Left hindlimb (tissue), 1 donor: ENCODE data around the gene HSPG2.

ENCODE experiments used
- DNase-seq: peaks from one replicate; pipeline ENCODE4 v3.0.0-alpha.2; 2018

Gene HSPG2

GRCh38 chr1:21955501-21956281, 18.6 kb upstream of the HSPG2 start:
- DNase-seq, result no peak

DNA sequence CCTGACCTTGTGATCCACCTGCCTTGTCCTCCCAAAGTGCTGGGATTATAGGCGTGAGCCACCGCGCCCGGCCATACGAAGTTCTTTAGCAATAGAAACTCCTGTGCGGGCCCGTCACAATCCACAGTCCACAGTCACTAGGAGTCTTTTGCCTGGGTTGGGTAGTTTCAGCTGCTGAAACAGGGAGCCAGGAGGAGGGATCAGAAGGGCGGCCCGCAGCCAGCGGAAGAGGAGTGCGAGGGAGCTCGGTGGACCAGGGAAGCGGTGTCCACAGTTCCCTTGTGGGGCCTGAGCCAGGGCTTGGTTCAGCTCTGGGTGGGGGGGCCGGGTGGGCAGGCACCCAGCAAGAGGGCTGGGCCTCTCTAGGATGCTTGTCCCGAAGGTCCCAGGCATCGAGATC, 17.9 kb upstream of the HSPG2 start:
- DNase-seq, result no peak

- DNase-seq, result no peak
Measured at GRCh38 chr1:21952786-21953520, 15.8 kb upstream of the HSPG2 start.

- no peak for DNase-seq
Measured at GRCh38 chr1:21951226-21951870, 14.2 kb upstream of the HSPG2 start.

DNA sequence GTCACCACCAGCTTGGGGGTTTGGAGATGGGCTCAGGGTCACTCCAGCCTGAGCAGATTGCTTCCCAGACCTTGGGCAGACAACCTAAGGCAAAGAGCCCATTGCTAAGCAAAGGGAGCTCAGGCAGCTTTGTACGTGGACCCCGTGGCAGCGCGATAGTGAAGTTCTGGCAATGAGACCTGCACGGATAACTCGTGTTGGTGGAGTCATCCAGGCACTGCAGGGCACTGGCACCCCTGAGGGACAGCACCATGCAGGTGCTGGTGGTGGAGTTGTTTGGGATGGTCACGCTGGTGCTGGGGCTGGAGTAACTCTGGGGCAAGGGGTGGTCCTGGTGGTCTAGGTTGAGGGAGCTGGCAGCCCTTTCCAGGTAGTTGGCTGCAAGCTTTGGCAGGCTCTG, 13.6 kb upstream of the HSPG2 start:
- no peak for DNase-seq

DNA sequence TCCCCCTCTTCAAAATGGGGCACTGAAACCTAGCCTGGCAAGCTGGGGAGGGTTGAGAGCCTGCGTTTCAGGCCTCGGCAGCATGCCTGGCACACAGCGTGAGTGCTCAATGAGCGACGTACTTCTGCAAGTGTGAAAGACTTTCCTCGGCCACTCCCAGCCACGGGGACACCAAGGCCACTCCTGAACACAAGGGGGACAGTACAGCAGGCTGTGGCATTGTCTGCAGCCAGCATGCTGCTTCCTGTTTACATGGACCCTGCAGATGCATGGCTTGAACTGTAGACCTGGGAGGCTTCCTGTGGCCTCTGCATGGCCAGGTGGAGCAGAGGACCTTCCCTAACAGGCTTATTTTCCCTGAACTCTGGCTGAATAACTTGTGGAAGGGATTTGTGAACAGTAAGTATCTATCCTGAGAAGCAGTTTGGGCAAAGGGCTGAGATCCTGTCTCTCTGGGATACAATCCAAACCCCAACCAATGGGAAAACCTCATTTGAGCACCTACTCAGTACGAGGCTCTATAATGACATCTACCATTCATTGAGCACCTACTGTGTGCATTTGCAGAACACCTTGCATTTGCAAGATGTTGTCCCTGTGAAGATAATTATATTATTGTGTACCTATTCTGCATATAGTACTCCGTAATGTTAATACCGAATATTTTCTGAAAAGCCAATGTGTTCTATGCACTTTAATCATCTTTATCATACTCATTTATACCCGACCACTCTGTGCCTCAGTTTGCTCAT, 9.9 kb upstream of the HSPG2 start:
- peak; percentile 17 for DNase-seq

DNA sequence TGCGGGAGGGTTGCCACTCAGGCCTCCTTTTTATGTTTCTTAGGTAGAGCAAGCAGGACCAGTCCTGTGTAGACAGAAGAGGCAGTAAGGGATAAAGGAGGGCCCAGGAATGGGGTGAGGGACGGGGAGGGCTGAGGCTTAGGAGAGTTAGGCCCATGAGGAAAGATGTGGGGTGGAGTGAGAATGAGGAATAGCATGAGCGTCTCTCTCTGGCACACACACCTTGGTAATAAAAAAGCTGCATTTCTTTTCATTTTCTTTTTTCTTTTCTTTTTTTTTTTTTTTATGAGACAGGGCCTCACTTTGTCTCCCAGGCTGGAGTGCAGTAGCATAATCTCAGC, 7.6 kb upstream of the HSPG2 start:
- DNase-seq, result peak; percentile 13

DNA sequence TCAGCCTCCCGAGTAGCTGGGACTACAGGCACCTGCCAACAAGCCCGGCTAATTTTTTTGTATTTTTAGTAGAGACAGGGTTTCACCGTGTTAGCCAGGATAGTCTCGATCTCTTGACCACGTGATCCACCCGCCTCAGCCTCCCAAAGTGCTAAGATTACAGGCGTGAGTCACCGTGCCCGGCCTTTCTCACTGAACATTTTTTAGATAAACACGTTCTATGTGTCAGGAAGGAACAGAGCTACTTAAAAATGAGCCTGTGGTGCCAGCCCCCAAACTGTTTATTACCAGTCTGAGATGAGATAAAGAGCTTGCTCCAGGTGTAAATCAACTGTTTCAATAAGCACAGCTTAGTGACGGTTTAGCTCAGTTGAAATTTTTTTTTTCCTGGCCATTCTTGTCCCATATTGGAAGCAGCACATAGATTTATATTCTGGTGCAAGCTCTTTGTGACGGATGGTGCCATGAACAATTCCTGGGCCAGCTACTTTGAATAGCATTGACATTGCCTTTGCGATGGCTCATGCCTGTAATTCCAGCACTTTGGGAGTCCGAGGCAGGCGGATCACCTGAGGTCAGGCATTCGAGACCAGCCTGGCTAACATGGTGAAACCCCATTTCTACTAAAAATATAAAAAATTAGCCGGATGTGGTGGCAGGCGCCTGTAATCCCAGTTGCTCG, 6.0 kb upstream of the HSPG2 start:
- peak; percentile 22 for DNase-seq

- no peak for DNase-seq
Measured at GRCh38 chr1:21942464-21942863, 5.4 kb upstream of the HSPG2 start.

GRCh38 chr1:21941370-21941769, 4.3 kb upstream of the HSPG2 start:
- peak; percentile 13 for DNase-seq

DNA sequence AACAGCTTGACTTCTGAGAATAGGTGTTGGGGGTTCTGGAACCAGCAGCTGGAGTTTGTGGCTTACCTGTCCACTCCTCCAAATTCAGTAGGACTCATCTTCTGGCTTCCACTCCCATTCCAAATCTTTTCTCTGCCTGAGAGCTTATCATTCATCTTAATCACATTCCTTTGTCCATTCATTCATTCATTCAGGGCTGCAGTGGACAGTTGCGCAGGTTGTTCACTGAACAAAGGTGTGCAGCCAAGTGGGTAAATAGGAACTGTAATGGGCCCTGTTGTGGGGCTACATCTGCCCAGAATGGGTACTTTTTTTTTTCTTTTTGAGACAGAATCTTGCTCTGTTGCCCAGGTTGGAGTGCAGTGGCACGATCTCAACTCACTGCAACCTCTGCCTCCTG, 3.4 kb upstream of the HSPG2 start:
- DNase-seq, result peak; percentile 0

DNA sequence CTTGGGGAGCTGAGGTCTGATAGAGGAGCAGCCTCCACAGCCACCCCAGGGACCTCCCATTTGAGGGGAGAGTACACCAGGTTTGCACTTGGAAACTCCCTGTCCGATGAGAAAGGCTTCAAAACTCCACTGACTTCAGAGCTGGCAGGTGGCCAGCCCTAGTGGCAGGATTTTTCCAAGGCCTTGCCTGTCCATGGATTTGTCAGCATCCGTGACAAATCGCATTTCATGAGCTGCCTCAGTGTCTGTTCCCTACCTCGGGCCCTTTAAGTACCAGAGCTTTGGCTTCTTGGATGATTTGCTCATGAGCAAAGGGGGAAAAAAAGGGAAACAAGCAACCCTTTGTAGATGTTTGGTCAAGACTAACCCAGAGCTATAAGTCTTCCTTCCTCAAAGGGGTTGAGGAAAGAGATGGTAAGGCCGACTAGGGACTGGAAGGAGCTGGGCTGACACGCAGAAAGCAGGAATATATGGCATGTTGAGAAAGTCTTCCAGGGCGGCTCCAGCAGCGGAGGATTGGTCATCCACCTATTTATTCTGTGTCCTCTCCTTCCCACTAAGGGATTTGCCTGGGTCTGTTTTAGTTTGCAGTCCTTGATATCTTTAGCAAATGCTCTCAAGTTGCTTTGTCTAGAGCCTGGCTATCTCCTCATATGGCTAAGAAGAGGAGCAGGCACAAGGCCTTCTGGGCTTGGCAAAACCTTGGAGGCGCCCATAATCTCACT, 2.7 kb upstream of the HSPG2 start:
- peak; percentile 90 for DNase-seq

GRCh38 chr1:21938732-21939538, 1.8 kb upstream of the HSPG2 start:
- DNase-seq, result peak; percentile 68

DNA sequence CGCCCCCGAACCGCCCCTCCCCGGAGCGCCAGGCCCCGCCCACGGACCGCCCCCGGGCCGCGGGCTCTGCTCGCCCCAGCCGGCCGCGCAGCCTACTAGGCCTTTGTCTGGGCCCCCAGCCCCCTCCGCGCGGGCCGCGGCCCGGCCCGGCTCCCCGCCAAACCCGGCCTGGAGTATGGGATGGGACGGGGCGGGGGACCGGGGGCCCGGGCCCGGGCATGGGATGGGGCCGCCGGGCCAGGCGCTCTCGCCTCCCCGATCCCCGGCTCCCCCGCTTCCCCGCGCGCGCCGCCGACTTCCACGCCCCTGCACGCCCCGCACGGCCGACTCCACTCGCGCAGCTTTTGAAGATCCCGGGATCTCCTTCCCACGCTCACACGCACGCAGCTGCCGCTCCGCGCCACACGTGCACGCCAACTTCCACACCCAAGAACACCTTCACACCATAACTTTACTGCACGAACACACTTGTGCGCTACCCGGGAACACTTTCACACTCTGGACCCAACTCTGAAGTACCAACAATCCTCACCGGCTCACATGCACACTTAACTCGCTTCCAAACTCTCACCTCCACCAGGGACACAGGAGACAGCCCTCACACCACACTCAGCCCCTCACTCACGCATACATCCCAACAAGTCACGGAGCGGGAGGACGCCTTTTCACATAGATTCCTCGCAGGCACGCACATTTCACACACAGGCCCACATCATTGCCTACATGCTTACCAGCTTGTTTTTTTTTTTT, 437 bp upstream of the HSPG2 start:
- peak; percentile 92 for DNase-seq

DNA sequence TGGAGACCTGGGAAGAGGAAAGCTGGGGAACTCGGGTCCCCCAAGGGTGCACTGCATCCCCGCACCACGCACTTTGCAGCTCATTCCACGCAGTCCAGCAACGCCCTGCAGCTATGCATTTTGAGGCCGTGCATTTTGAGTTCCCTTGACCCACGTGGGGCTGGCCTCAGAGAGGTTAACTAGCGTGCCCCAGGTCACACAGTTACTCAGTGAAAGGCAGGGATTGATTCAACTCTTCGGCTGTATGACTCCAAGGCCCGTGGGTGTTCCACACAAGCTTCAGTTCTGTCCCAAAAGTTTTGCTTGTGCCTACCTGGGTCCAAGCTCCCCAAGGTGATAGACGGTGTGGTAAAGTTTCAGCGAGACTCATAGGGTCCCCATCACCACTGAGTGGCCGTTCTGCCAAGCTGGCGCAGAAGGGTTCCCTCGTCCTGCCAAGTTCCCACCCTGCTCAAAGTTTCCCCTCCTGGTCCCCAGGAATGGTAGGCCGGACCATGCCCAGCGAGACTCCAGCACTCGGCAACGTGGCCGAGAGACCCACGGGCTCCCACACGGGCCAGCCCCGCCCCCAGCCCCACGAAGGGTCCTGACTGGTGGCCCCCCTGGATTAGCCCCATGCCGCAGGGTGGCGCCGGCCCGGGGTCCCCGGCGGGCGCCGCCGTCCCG, 611 bp downstream of the HSPG2 start:
- DNase-seq, result peak; percentile 60

DNA sequence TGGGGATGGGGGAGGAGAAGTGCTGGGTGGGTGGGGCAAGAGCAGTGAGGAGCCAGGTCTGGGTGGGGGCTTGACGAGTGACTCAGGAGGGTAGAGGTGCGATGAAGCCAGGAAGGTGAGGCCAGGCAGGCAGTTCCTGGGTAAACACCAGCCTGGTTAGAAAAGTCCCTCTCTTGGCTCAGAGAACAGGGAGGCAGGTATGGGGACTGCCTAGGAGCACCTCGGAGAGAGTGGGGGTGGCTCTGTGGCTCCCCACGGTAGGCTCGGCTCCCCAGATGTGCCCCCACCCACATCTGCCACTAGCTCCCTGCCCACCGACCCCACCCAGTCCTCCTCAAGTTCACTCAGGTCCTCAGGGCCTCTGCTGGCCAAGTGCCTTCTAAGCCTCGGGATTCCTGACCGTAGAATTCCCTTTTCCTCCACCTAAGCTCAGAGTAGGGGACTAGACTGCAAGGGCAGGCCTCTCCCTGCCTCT, 1.2 kb downstream of the HSPG2 start:
- DNase-seq, result no peak

DNA sequence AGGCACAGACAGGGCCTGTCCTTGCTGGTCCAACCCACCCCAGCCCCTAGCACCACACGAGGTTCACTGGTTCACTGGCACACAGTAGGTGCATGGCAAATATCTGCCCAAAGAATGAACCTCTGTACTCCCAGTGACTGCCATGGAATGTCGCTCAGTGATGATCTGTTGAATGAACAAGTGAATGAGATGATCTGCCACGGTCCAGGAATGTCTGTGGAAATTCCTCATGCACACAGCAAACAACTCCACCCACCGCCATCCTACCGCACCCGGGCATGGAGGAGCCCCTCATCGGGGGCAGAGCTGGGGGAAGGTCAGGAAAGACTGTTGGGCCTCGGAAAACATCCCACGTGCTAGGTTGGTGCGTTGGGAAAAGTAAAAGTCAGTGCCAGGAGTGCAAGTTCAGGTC, 1.7 kb downstream of the HSPG2 start:
- DNase-seq, result no peak

GRCh38 chr1:21933397-21934248, 3.5 kb downstream of the HSPG2 start:
- peak; percentile 76 for DNase-seq

DNA sequence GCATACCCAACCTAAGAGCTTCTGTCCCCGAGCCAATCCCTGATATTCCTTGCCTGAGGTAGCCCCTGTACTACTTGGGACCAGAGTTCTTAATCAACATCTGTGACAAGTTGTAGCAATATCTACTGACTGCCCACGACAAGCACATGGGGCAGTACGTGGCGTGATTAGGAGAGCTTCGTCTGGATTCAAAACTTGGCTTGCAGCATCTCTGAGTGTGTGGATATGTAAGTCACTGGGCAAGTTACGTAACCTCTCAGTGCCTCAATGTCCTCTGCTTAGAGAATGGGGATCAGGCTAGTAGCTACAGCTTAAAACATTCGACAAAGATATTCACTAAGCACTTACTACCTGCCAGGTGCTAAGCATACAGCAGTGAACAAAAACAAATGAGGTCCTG, 5.0 kb downstream of the HSPG2 start:
- no peak for DNase-seq
